Suprapubic skin (tissue), 4 donors: ENCODE data around the gene AJAP1. TPM values are rescaled to one million over a fixed set of nuclear protein-coding genes. Genes with fewer than 3 reads are reported as not detected.
A peak's percentile ranks its signal among the peaks of the same experiment; 100 is the strongest.

ENCODE experiments used
- DNase-seq, 2 donors: peaks; one replicate each; pipeline ENCODE4 v3.0.0-alpha.2; 2019; ENCODE audit warnings: low spot score in 2 of 2
- H3K27ac ChIP-seq: fragments of 200-600 bp; sonication (generic); one replicate; pipeline ENCODE4 v1.5.1; 2019
- H3K27me3 ChIP-seq: fragments of 200-600 bp; sonication (generic); one replicate; pipeline ENCODE4 v1.5.1; 2019
- H3K36me3 ChIP-seq: fragments of 200-600 bp; sonication (generic); one replicate; pipeline ENCODE4 v1.5.1; 2019
- H3K4me1 ChIP-seq: fragments of 200-600 bp; sonication (generic); one replicate; pipeline ENCODE4 v1.5.1; 2019
- H3K4me3 ChIP-seq: fragments of 200-600 bp; sonication (generic); one replicate; pipeline ENCODE4 v1.5.1; 2019; ENCODE audit warnings: mild to moderate bottlenecking
- H3K9me3 ChIP-seq: fragments of 200-600 bp; sonication (generic); one replicate; pipeline ENCODE4 v1.5.1; 2019
- EP300 ChIP-seq: sonication (generic); formaldehyde crosslinking; IDR thresholded peaks from one replicate; pipeline ENCODE4 v1.6.1; 2017; ENCODE audit warnings: antibody characterized with exemption
- POLR2A ChIP-seq, 2 donors: fragments of 450-650 bp; IDR thresholded peaks; one replicate each; pipeline ENCODE4 v1.6.1; 2017; ENCODE audit warnings: antibody characterized with exemption in 2 of 2, mild to moderate bottlenecking in 2 of 2, moderate library complexity in 2 of 2
- POLR2AphosphoS5 ChIP-seq, 3 donors: sonication (generic); formaldehyde crosslinking; IDR thresholded peaks; one replicate each; pipeline ENCODE4 v1.6.1; 2017; ENCODE audit warnings: antibody characterized with exemption in 3 of 3
- WGBS: methylation state at CpG from one replicate; pipeline ENCODE4 v1.1.5; 2018; 5-methylcytosine and 5-hydroxymethylcytosine counted together
- total RNA-seq, 4 donors: library from RNA; depleted of rRNA; stranded (reverse); fragments of >200 nt; gene quantifications; one replicate each; pipeline ENCODE4 v1.1.0, GENCODE V29; 2016
- TF ChIP-seq, protein P1 (sequence below), 2 donors: fragments of 200-600 bp in 1 of 2; fragments of 450-650 bp in 1 of 2; sonication (generic) in 1 of 2; IDR thresholded peaks; one replicate each; pipeline ENCODE4 v1.5.1; 2016 to 2019; ENCODE audit warnings: antibody characterized with exemption in 2 of 2, mild to moderate bottlenecking in 1 of 2, moderate library complexity in 1 of 2

AJAP1 gene
- total RNA-seq, 4 donors from 2014 or later: 0.11 to 2.3 (median 0.80) TPM

DNA sequence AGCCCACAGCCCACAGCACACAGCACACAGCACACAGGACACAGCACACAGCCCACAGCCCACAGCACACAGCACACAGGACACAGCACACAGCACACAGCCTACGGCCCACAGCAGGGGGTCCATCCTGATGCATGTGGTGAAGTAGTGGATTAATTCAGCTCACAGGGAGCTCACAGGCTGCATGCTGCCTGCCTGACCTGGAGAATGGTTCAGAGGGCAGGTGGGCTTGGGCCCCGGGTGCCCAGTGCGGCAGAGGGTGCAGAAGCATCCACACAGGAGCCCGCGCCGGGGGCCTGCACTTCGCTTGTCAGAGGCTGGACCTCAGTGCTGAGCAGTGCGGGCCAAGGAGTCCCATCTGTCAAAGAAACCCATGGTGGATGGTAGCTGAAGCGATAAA lies 21.1 kb upstream of the AJAP1 start:
- TF ChIP-seq EP300 (no peak), POLR2A (IDR thresholded peaks at IDR 0.05) (no peak), POLR2AphosphoS5 (IDR thresholded peaks at IDR 0.05) (no peak)
- TF ChIP-seq, protein P1, sequence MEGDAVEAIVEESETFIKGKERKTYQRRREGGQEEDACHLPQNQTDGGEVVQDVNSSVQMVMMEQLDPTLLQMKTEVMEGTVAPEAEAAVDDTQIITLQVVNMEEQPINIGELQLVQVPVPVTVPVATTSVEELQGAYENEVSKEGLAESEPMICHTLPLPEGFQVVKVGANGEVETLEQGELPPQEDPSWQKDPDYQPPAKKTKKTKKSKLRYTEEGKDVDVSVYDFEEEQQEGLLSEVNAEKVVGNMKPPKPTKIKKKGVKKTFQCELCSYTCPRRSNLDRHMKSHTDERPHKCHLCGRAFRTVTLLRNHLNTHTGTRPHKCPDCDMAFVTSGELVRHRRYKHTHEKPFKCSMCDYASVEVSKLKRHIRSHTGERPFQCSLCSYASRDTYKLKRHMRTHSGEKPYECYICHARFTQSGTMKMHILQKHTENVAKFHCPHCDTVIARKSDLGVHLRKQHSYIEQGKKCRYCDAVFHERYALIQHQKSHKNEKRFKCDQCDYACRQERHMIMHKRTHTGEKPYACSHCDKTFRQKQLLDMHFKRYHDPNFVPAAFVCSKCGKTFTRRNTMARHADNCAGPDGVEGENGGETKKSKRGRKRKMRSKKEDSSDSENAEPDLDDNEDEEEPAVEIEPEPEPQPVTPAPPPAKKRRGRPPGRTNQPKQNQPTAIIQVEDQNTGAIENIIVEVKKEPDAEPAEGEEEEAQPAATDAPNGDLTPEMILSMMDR (IDR thresholded peaks at IDR 0.05): no peak
- Histone ChIP-seq H3K36me3 (no peaks in the 10 kb centered on the region), H3K27me3 (peaks cover 10% of the 10 kb centered on the region), H3K27ac (no peak overlapping the region), H3K4me1 (no peaks in the 10 kb centered on the region), H3K4me3 (no peak overlapping the region), H3K9me3 (no peaks in the 10 kb centered on the region)
- peak in 1 of 2 donors; percentile 39 for DNase-seq
- WGBS: 75% methylated on average over 3 of the region's 9 CpGs

DNA sequence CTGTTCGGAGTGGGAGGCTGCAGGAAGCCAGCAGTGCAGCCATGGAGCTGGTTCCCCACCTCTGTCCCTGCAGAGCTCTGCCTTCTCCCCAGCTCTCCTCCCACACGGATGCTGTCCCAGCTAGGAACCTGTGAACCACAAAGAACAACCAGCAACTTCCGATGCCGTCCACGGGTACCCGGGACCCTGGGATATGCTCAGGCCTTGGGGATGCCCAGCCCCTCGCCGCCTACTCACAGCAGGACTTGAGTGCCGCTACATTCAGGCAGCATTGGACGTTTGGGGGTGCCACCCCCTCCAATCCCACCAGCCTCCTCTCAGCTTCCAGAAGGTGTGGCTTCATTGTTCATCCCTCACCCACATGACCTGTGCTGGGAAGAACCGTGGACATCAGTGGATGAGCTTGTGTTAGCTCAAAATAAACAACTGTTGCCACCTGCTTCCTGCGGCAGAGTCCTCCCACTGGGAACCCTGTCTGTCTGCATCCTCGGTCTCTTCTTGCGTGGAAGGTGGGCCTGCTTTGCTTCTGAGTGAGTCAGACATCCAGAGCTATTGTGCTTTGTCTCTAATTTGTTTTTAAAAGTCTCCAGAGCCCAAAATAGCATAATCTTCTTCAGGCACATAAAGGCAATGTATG lies 20.1 kb upstream of the AJAP1 start:
- H3K36me3 ChIP-seq: no peaks in the 10 kb centered on the region
- no peak overlapping the region for H3K4me3 ChIP-seq
- TF ChIP-seq, protein P1 (IDR thresholded peaks at IDR 0.05): no peak
- no peak for TF ChIP-seq EP300
- no peak for TF ChIP-seq POLR2A (IDR thresholded peaks at IDR 0.05)
- TF ChIP-seq POLR2AphosphoS5 (IDR thresholded peaks at IDR 0.05): no peak
- peaks cover 10% of the 10 kb centered on the region for H3K27me3 ChIP-seq
- WGBS: 61% methylated on average over 6 of the region's 14 CpGs
- no peaks in the 10 kb centered on the region for H3K4me1 ChIP-seq
- no peak overlapping the region for H3K27ac ChIP-seq
- DNase-seq: peak in 1 of 2 donors; percentile 40
- H3K9me3 ChIP-seq: no peaks in the 10 kb centered on the region

DNA sequence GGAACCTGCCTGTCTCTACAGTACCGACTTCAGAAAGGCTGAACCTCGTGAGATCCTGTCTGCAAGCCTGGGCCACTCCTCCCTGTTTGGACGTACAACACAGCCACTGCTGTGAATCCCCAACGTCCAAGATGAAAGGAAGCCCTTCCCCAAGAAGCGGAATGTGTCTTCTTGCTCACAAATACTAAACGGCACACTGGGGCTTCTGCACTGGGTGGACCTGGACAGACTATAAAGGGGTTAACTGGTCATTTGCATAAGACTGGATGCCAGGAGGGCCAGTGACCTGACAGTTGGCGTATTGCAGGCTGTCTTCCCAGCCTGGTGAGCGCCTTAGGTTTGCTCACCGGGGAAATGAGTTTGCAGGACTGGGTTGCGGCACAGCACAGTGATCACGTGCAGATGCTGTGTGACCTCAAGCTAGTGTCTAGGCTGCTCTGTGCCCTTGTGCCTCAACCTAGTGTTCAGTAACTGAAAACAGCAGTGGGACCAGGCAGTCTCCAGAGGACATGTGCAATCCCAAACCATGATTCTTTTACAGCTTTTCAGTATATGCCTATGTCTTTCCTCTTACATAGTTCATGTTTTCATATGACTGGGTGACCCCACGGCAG lies 19.5 kb upstream of the AJAP1 start:
- Histone ChIP-seq H3K27me3 (peaks cover 10% of the 10 kb centered on the region), H3K27ac (no peak overlapping the region), H3K9me3 (no peaks in the 10 kb centered on the region), H3K4me1 (no peaks in the 10 kb centered on the region), H3K36me3 (no peaks in the 10 kb centered on the region), H3K4me3 (no peak overlapping the region)
- 52% methylated on average over 7 of the region's 12 CpGs for WGBS
- no peak for TF ChIP-seq POLR2AphosphoS5 (IDR thresholded peaks at IDR 0.05)
- TF ChIP-seq, protein P1 (IDR thresholded peaks at IDR 0.05): no peak
- TF ChIP-seq POLR2A (IDR thresholded peaks at IDR 0.05): no peak
- TF ChIP-seq EP300: no peak
- DNase-seq: no peak

DNA sequence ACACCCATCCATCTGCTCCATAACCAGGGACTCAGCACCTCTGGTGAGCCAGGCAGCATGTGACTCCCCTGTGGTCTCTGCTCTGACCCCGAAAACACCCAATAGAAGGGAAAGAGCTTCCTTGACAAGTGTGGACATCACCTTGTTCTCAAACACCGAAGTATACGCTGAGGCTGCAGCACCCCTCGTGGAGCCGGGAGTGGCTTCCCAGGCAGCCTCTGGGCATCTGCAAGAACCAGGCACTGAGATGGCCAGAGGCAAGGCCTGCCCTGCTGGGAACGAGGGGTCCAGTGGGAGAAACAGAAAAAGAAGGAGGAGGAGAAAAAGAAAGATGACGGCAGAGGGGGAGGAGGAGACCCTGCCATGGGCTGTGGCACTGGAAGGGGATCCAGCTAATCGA lies 18.2 kb upstream of the AJAP1 start:
- peaks cover 7% of the 10 kb centered on the region for H3K27me3 ChIP-seq
- no peak overlapping the region for H3K27ac ChIP-seq
- H3K36me3 ChIP-seq: no peaks in the 10 kb centered on the region
- DNase-seq: peak in 1 of 2 donors; percentile 36
- WGBS: 79% methylated on average over 8 of the region's 8 CpGs
- H3K9me3 ChIP-seq: no peaks in the 10 kb centered on the region
- no peak for TF ChIP-seq POLR2AphosphoS5 (IDR thresholded peaks at IDR 0.05)
- TF ChIP-seq POLR2A (IDR thresholded peaks at IDR 0.05): no peak
- TF ChIP-seq, protein P1 (IDR thresholded peaks at IDR 0.05): no peak
- no peak for TF ChIP-seq EP300
- H3K4me1 ChIP-seq: no peaks in the 10 kb centered on the region
- H3K4me3 ChIP-seq: no peak overlapping the region

DNA sequence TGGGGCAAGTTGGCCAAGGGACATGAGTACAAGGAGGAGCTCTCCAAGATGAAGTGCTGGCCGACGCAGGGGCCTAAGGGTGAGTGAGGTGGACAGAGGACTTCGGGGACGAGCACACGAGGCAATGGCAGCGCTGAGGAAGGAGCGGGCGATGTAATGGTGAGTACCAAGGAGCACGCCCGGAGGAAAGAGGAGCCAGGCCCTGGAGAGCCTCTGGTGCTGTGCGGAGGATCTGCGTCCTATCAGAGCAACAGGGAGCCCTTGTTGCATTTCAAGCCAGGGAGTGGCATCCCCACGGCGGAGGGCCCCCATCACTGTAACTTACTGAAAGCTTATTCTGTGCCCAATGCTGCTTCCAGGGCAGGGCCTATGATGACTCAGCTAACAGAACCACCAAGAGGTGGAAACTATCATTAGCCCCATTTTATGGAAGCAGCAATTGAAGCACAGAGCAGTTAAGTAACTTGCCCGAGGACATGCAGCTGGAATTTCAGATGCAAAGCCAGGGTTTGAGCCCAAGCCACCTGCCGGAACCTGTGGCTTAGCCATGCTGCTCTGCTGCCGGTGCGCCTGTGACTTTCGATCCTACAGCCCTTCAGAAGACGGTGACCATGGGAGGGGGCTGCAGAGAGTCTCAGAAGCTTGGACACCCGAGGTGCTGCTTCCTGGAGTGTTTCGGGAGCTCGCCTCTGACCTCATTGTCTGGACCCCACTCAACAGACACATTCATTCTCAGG lies 17.6 kb upstream of the AJAP1 start:
- Histone ChIP-seq H3K27ac (no peak overlapping the region), H3K36me3 (no peaks in the 10 kb centered on the region)
- WGBS: 81% methylated on average over 23 of the region's 23 CpGs

More for the DNA sequence above, 17.6 kb upstream of the AJAP1 start:
- no peak for DNase-seq
- H3K27me3 ChIP-seq: peaks cover 4% of the 10 kb centered on the region
- H3K4me1 ChIP-seq: no peaks in the 10 kb centered on the region
- H3K4me3 ChIP-seq: no peak overlapping the region
- TF ChIP-seq EP300 (no peak), POLR2A (IDR thresholded peaks at IDR 0.05) (no peak), POLR2AphosphoS5 (IDR thresholded peaks at IDR 0.05) (no peak)
- TF ChIP-seq, protein P1 (IDR thresholded peaks at IDR 0.05): no peak
- H3K9me3 ChIP-seq: no peaks in the 10 kb centered on the region
